Thyroid gland (tissue), 4 donors: Measurements from ENCODE around the gene LSM2.

Experiments
- CTCF ChIP-seq, 6 experiments: fragments of 200-600 bp in 3 of 6; fragments of 450-650 bp in 3 of 6; sonication (generic) in 3 of 6; IDR thresholded peaks; one replicate each; pipeline ENCODE4 v1.5.1; 2016 to 2019; ENCODE audit warnings: antibody characterized with exemption in 6 of 6, mild to moderate bottlenecking in 2 of 6, inconsistent platforms in 1 of 6, moderate library complexity in 1 of 6
- POLR2A ChIP-seq, 2 donors: fragments of 450-650 bp; IDR thresholded peaks; one replicate each; pipeline ENCODE4 v1.6.1; 2017; ENCODE audit warnings: antibody characterized with exemption in 2 of 2, mild to moderate bottlenecking in 2 of 2, moderate library complexity in 1 of 2

- TF ChIP-seq CTCF (IDR thresholded peaks at IDR 0.05) (no peak), POLR2A (IDR thresholded peaks at IDR 0.05) (no peak)
Observed at GRCh38 chr6:31758281-31758680, 48.5 kb downstream of the LSM2 start.
